Hepatocyte (in vitro differentiated cells): ENCODE results near the gene TBC1D9.

Experiments
- EZH2phosphoT487 ChIP-seq: fragments of 200-600 bp; sonication (generic); IDR thresholded peaks from one replicate; pipeline ENCODE4 v1.6.1; 2018; ENCODE audit warnings: antibody characterized with exemption, mild to moderate bottlenecking, low read depth, moderate library complexity; ENCODE audit not compliant: unreplicated experiment, severe bottlenecking
- TF ChIP-seq, protein P1 (sequence below): fragments of 200-600 bp; sonication (generic); IDR thresholded peaks from 2 replicates; pipeline ENCODE4 v1.5.1; 2016; ENCODE audit warnings: antibody characterized with exemption, mild to moderate bottlenecking; ENCODE audit not compliant: poor library complexity

GRCh38 chr4:140718241-140718952 is 37.8 kb downstream of the TBC1D9 start:
- no peak for TF ChIP-seq EZH2phosphoT487
- TF ChIP-seq, protein P1, sequence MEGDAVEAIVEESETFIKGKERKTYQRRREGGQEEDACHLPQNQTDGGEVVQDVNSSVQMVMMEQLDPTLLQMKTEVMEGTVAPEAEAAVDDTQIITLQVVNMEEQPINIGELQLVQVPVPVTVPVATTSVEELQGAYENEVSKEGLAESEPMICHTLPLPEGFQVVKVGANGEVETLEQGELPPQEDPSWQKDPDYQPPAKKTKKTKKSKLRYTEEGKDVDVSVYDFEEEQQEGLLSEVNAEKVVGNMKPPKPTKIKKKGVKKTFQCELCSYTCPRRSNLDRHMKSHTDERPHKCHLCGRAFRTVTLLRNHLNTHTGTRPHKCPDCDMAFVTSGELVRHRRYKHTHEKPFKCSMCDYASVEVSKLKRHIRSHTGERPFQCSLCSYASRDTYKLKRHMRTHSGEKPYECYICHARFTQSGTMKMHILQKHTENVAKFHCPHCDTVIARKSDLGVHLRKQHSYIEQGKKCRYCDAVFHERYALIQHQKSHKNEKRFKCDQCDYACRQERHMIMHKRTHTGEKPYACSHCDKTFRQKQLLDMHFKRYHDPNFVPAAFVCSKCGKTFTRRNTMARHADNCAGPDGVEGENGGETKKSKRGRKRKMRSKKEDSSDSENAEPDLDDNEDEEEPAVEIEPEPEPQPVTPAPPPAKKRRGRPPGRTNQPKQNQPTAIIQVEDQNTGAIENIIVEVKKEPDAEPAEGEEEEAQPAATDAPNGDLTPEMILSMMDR: no peak
